GM21786 (cell line): Measurements from ENCODE around the gene CHCHD6.

Source experiments
- ATAC-seq: cut with Tn5 transposase; IDR thresholded peaks from one replicate; pipeline ENCODE4 v1.9.1; 2021; ENCODE audit not compliant: unreplicated experiment

The CHCHD6 gene

GRCh38 chr3:127003175-127003555 is 299.1 kb downstream of the CHCHD6 start:
- ATAC-seq: no peak

GRCh38 chr3:127003601-127004280 is 299.7 kb downstream of the CHCHD6 start:
- ATAC-seq: no peak

GRCh38 chr3:127004641-127005397 is 300.8 kb downstream of the CHCHD6 start:
- no peak for ATAC-seq

GRCh38 chr3:127005864-127006500 is 301.9 kb downstream of the CHCHD6 start:
- no peak for ATAC-seq

GRCh38 chr3:127006781-127007436 is 302.9 kb downstream of the CHCHD6 start:
- ATAC-seq: no peak

- no peak for ATAC-seq
Measured at GRCh38 chr3:127008236-127008635, 304.2 kb downstream of the CHCHD6 start.

- no peak for ATAC-seq
Measured at GRCh38 chr3:127009531-127009930, 305.5 kb downstream of the CHCHD6 start.
